Osteoblast (primary cell): ENCODE results near the gene ADCY2. TPM values are rescaled to one million over a fixed set of nuclear protein-coding genes. Genes with fewer than 3 reads are reported as not detected.

Experiments used
- DNase-seq: peaks from one replicate; pipeline ENCODE4 v3.0.0; 2011; ENCODE audit warnings: low spot score, mixed read lengths; ENCODE audit not compliant: insufficient read length; ENCODE audit errors: missing footprints
- H2AFZ ChIP-seq: 2 replicates; pipeline ENCODE4 v1.6.0; 2011; ENCODE audit warnings: mild to moderate bottlenecking, low read length
- H3K27ac ChIP-seq: 2 replicates; pipeline ENCODE4 v1.5.1; 2011; ENCODE audit warnings: mild to moderate bottlenecking, low read depth, low read length, moderate library complexity
- H3K27me3 ChIP-seq: 2 replicates; pipeline ENCODE4 v1.6.0; 2012; ENCODE audit warnings: mild to moderate bottlenecking, control low read depth, inconsistent platforms, low read length, moderate library complexity; ENCODE audit not compliant: insufficient read depth
- H3K36me3 ChIP-seq: 2 replicates; pipeline ENCODE4 v1.5.1; 2011; ENCODE audit warnings: mild to moderate bottlenecking, low read length, control low read depth, moderate library complexity; ENCODE audit not compliant: insufficient read depth
- H3K4me1 ChIP-seq: 2 replicates; pipeline ENCODE4 v1.5.1; 2011; ENCODE audit warnings: mild to moderate bottlenecking, low read length, control low read depth, moderate library complexity; ENCODE audit not compliant: insufficient read depth
- H3K4me2 ChIP-seq: 2 replicates; pipeline ENCODE4 v1.6.0; 2011; ENCODE audit warnings: mild to moderate bottlenecking, low read length; ENCODE audit not compliant: insufficient read depth
- H3K4me3 ChIP-seq: fragments of 200-600 bp; sonication (generic); 3 replicates; pipeline ENCODE4 v1.5.1; 2012; ENCODE audit warnings: mild to moderate bottlenecking, low read length, inconsistent platforms; ENCODE audit not compliant: insufficient read depth
- H3K79me2 ChIP-seq: 2 replicates; pipeline ENCODE4 v1.6.0; 2012; ENCODE audit warnings: mild to moderate bottlenecking, low read length, control low read depth, inconsistent platforms; ENCODE audit not compliant: insufficient read depth
- H3K9me3 ChIP-seq: 2 replicates; pipeline ENCODE4 v1.5.1; 2011; ENCODE audit warnings: low read depth, low read length, control low read depth
- H4K20me1 ChIP-seq: 2 replicates; pipeline ENCODE4 v1.6.0; 2012; ENCODE audit warnings: mild to moderate bottlenecking, low read length, control low read depth; ENCODE audit not compliant: insufficient read depth
- total RNA-seq: library from RNA; depleted of rRNA; stranded (reverse); fragments of >200 nt; gene quantifications from 2 replicates; pipeline ENCODE4 v1.2.3, GENCODE V29; 2012
- TF ChIP-seq, protein P1 (sequence below): IDR thresholded peaks from 2 replicates; pipeline ENCODE4 v1.5.1; 2011; ENCODE audit warnings: mild to moderate bottlenecking, low read depth, low read length, moderate library complexity; ENCODE audit errors: extremely low read depth

Gene ADCY2
- total RNA-seq, 1 donor: under 0.01 TPM

GRCh38 chr5:7664208-7664607 lies 268.3 kb downstream of the ADCY2 start:
- TF ChIP-seq, protein P1, sequence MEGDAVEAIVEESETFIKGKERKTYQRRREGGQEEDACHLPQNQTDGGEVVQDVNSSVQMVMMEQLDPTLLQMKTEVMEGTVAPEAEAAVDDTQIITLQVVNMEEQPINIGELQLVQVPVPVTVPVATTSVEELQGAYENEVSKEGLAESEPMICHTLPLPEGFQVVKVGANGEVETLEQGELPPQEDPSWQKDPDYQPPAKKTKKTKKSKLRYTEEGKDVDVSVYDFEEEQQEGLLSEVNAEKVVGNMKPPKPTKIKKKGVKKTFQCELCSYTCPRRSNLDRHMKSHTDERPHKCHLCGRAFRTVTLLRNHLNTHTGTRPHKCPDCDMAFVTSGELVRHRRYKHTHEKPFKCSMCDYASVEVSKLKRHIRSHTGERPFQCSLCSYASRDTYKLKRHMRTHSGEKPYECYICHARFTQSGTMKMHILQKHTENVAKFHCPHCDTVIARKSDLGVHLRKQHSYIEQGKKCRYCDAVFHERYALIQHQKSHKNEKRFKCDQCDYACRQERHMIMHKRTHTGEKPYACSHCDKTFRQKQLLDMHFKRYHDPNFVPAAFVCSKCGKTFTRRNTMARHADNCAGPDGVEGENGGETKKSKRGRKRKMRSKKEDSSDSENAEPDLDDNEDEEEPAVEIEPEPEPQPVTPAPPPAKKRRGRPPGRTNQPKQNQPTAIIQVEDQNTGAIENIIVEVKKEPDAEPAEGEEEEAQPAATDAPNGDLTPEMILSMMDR: no peak
- Histone ChIP-seq H3K9me3 (no peaks in the 10 kb centered on the region), H3K4me3 (no peak overlapping the region)

GRCh38 chr5:7667216-7667767 lies 271.4 kb downstream of the ADCY2 start:
- no peaks in the 10 kb centered on the region for H3K4me1 ChIP-seq
- no peaks in the 10 kb centered on the region for H3K27me3 ChIP-seq
- no peak overlapping the region for H3K4me2 ChIP-seq
- H3K79me2 ChIP-seq: no peaks in the 10 kb centered on the region
- DNase-seq: no peak
- no peak overlapping the region for H2AFZ ChIP-seq
- no peaks in the 10 kb centered on the region for H3K36me3 ChIP-seq
- H3K4me3 ChIP-seq: no peak overlapping the region
- no peaks in the 10 kb centered on the region for H4K20me1 ChIP-seq
- H3K9me3 ChIP-seq: no peaks in the 10 kb centered on the region
- H3K27ac ChIP-seq: no peak overlapping the region
- TF ChIP-seq, protein P1: no peak

More at GRCh38 chr5:7664208-7664607, 268.3 kb downstream of the ADCY2 start:
- Histone ChIP-seq H3K27ac (no peak overlapping the region), H3K36me3 (no peaks in the 10 kb centered on the region), H3K27me3 (no peaks in the 10 kb centered on the region), H4K20me1 (no peaks in the 10 kb centered on the region), H2AFZ (no peak overlapping the region), H3K79me2 (no peaks in the 10 kb centered on the region), H3K4me1 (no peaks in the 10 kb centered on the region), H3K4me2 (no peak overlapping the region)
- DNase-seq: no peak

DNA sequence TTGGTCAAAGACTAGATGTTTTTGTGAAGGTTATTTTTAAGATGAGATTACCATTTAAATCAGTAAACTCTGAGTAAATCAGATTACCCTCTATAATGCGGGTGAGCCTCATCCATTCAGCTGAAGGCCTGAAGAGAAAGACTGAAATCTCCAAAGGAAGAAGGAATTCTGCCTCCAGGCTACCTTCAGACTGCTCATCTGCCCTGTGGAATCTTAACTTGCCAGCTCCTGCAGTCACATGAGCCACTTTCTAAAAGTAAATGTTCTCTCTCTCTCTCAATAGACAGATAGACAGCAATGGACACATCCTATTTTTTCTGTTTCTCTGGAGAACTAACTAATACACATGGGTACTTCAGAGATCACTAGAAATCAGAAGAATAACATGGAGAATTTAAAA lies 272.2 kb downstream of the ADCY2 start:
- no peaks in the 10 kb centered on the region for H3K36me3 ChIP-seq
- TF ChIP-seq, protein P1: no peak
- no peak overlapping the region for H3K4me3 ChIP-seq
- H3K9me3 ChIP-seq: no peaks in the 10 kb centered on the region
- DNase-seq: no peak
- H3K79me2 ChIP-seq: no peaks in the 10 kb centered on the region
- H3K4me1 ChIP-seq: no peaks in the 10 kb centered on the region
- no peaks in the 10 kb centered on the region for H3K27me3 ChIP-seq
- H4K20me1 ChIP-seq: no peaks in the 10 kb centered on the region
- no peak overlapping the region for H2AFZ ChIP-seq
- H3K4me2 ChIP-seq: no peak overlapping the region
- H3K27ac ChIP-seq: no peak overlapping the region

- no peaks in the 10 kb centered on the region for H3K79me2 ChIP-seq
- H3K36me3 ChIP-seq: no peaks in the 10 kb centered on the region
- H3K27ac ChIP-seq: no peak overlapping the region
- H3K9me3 ChIP-seq: no peaks in the 10 kb centered on the region
- TF ChIP-seq, protein P1: no peak
- H4K20me1 ChIP-seq: no peaks in the 10 kb centered on the region
- no peaks in the 10 kb centered on the region for H3K4me1 ChIP-seq
- no peaks in the 10 kb centered on the region for H3K27me3 ChIP-seq
- no peak overlapping the region for H3K4me3 ChIP-seq
- H2AFZ ChIP-seq: no peak overlapping the region
- no peak overlapping the region for H3K4me2 ChIP-seq
- DNase-seq: no peak
These were observed 272.7 kb downstream of the ADCY2 start for GRCh38 chr5:7668627-7669026.
